ENCODE results near the gene DYNLT1. TPM values are rescaled to one million over a fixed set of nuclear protein-coding genes. Genes with fewer than 3 reads are reported as not detected.
"Not testable (repeated sequence)": the region's sequence is repeated elsewhere in the genome, so short reads cannot be mapped to it uniquely, and the experiment has no call there.

Gene DYNLT1
- total RNA-seq, 2 experiments from 2014 or later = 29.3 to 49.2 TPM

- no TSS peak for BruUV-seq (replicated peaks)
- POLR2A ChIA-PET = interaction anchor here (0.6 kb wide), 1 partner anchor 51 kb away, joined by 3 read pairs; no protein-coding TSS in a partner anchor
Observed at GRCh38 chr6:158621694-158622544, 22.6 kb downstream of the DYNLT1 start.

GRCh38 chr6:158620963-158621693, 23.4 kb downstream of the DYNLT1 start:
- H4K20me1 ChIP-seq (ENCODE audit: insufficient read depth, low read length) = no peaks in the 10 kb centered on the region
- TF ChIP-seq CTCF (conservative IDR thresholded peaks at IDR 0.05; ENCODE audit: low read length) (no peak), EZH2phosphoT487 (IDR thresholded peaks at IDR 0.05; ENCODE audit: borderline replicate concordance, low read depth, low read length) (no peak)
- no peaks in the 10 kb centered on the region for H3K79me2 ChIP-seq (ENCODE audit: insufficient read depth, low read depth, low read length)
- no peaks in the 10 kb centered on the region for H3K4me1 ChIP-seq (ENCODE audit: insufficient read depth, low read length, poor library complexity, severe bottlenecking)
- H3K9me2 ChIP-seq (ENCODE audit: insufficient read depth, low read length) = no peaks in the 10 kb centered on the region
- H3K27ac ChIP-seq (ENCODE audit: low read depth, low read length, poor library complexity, severe bottlenecking) = no peak overlapping the region
- H3K4me2 ChIP-seq (ENCODE audit: low read length) = no peak overlapping the region
- H3K9me3 ChIP-seq (ENCODE audit: low read length) = no peaks in the 10 kb centered on the region
- BruUV-seq (replicated peaks) = no TSS peak
- no peak for DNase-seq (ENCODE audit: low spot score)
- peaks cover 18% of the 10 kb centered on the region; the same call in 1 of the 2 replicates for H3K36me3 ChIP-seq (ENCODE audit: insufficient read depth, low read length)
- H2AFZ ChIP-seq (ENCODE audit: low read length) = no peak overlapping the region
- POLR2A ChIA-PET = interaction anchor here (0.6 kb wide), 1 partner anchor 52 kb away, joined by 3 read pairs; no protein-coding TSS in a partner anchor
- intact Hi-C loops (cut with micrococcal nuclease; ENCODE audit: unreplicated experiment) = no loop called here
- no peak overlapping the region for H3K4me3 ChIP-seq (ENCODE audit: low read depth, low read length, poor library complexity, severe bottlenecking)
- CTCF ChIA-PET (ENCODE audit: unreplicated experiment) = no interaction called here

More at GRCh38 chr6:158621694-158622544, 22.6 kb downstream of the DYNLT1 start:
- DNase-seq (ENCODE audit: low spot score) = no peak
- Histone ChIP-seq H3K4me2 (ENCODE audit: low read length) (no peak overlapping the region), H3K79me2 (ENCODE audit: insufficient read depth, low read depth, low read length) (no peaks in the 10 kb centered on the region), H3K4me1 (ENCODE audit: insufficient read depth, low read length, poor library complexity, severe bottlenecking) (no peaks in the 10 kb centered on the region), H2AFZ (ENCODE audit: low read length) (no peak overlapping the region), H4K20me1 (ENCODE audit: insufficient read depth, low read length) (no peaks in the 10 kb centered on the region), H3K36me3 (ENCODE audit: insufficient read depth, low read length) (peaks cover 25% of the 10 kb centered on the region; the same call in 1 of the 2 replicates), H3K9me2 (ENCODE audit: insufficient read depth, low read length) (no peaks in the 10 kb centered on the region), H3K9me3 (ENCODE audit: low read length) (no peaks in the 10 kb centered on the region), H3K4me3 (ENCODE audit: low read depth, low read length, poor library complexity, severe bottlenecking) (no peak overlapping the region), H3K27ac (ENCODE audit: low read depth, low read length, poor library complexity, severe bottlenecking) (no peak overlapping the region)
- intact Hi-C loops (cut with micrococcal nuclease; ENCODE audit: unreplicated experiment) = no loop called here
- CTCF ChIA-PET (ENCODE audit: unreplicated experiment) = no interaction called here
- TF ChIP-seq EZH2phosphoT487 (IDR thresholded peaks at IDR 0.05; ENCODE audit: borderline replicate concordance, low read depth, low read length) = no peak

GRCh38 chr6:158619922-158620801, 24.4 kb downstream of the DYNLT1 start:
- Histone ChIP-seq H3K79me2 (ENCODE audit: insufficient read depth, low read depth, low read length) (no peaks in the 10 kb centered on the region), H2AFZ (ENCODE audit: low read length) (no peak overlapping the region), H3K27ac (ENCODE audit: low read depth, low read length, poor library complexity, severe bottlenecking) (no peak overlapping the region), H3K36me3 (ENCODE audit: insufficient read depth, low read length) (peaks cover 15% of the 10 kb centered on the region), H3K9me3 (ENCODE audit: low read length) (no peaks in the 10 kb centered on the region), H3K9me2 (ENCODE audit: insufficient read depth, low read length) (no peaks in the 10 kb centered on the region), H4K20me1 (ENCODE audit: insufficient read depth, low read length) (no peaks in the 10 kb centered on the region), H3K4me2 (ENCODE audit: low read length) (no peak overlapping the region), H3K4me3 (ENCODE audit: low read depth, low read length, poor library complexity, severe bottlenecking) (no peak overlapping the region), H3K4me1 (ENCODE audit: insufficient read depth, low read length, poor library complexity, severe bottlenecking) (no peaks in the 10 kb centered on the region)
- TF ChIP-seq CTCF (conservative IDR thresholded peaks at IDR 0.05; ENCODE audit: low read length) (no peak), EZH2phosphoT487 (IDR thresholded peaks at IDR 0.05; ENCODE audit: borderline replicate concordance, low read depth, low read length) (no peak)
- ChIA-PET POLR2A (no interaction called here), CTCF (ENCODE audit: unreplicated experiment) (no interaction called here)
- DNase-seq (ENCODE audit: low spot score) = no peak
- intact Hi-C loops (cut with micrococcal nuclease; ENCODE audit: unreplicated experiment) = no loop called here
- no TSS peak for BruUV-seq (replicated peaks)

GRCh38 chr6:158618289-158618688, 26.3 kb downstream of the DYNLT1 start:
- H3K27ac ChIP-seq (ENCODE audit: low read depth, low read length, poor library complexity, severe bottlenecking); H2AFZ ChIP-seq (ENCODE audit: low read length); H3K9me2 ChIP-seq (ENCODE audit: insufficient read depth, low read length); CTCF ChIA-PET (ENCODE audit: unreplicated experiment); H3K79me2 ChIP-seq (ENCODE audit: insufficient read depth, low read depth, low read length); BruUV-seq (replicated peaks); H4K20me1 ChIP-seq (ENCODE audit: insufficient read depth, low read length); H3K4me2 ChIP-seq (ENCODE audit: low read length); H3K9me3 ChIP-seq (ENCODE audit: low read length); intact Hi-C loops (cut with micrococcal nuclease; ENCODE audit: unreplicated experiment); H3K4me1 ChIP-seq (ENCODE audit: insufficient read depth, low read length, poor library complexity, severe bottlenecking); POLR2A ChIA-PET; DNase-seq (ENCODE audit: low spot score); H3K4me3 ChIP-seq (ENCODE audit: low read depth, low read length, poor library complexity, severe bottlenecking): not testable (repeated sequence)
- peaks cover 28% of the 10 kb centered on the region for H3K36me3 ChIP-seq (ENCODE audit: insufficient read depth, low read length)
